ENCODE measurements around the gene FRMD4A. TPM values are rescaled to one million over a fixed set of nuclear protein-coding genes. Genes with fewer than 3 reads are reported as not detected.

Gene FRMD4A
- total RNA-seq, 1 experiment from 2014 or later = 17.1 TPM

- Histone ChIP-seq H3K27ac (no peak overlapping the region), H3K4me1 (peaks cover 21% of the 10 kb centered on the region), H3K4me3 (no peak overlapping the region)
Measured at GRCh38 chr10:13705526-13706174, 625.1 kb downstream of the FRMD4A start.

GRCh38 chr10:13704964-13705363 is 625.8 kb downstream of the FRMD4A start:
- no peak overlapping the region for H3K27ac ChIP-seq
- H3K4me3 ChIP-seq = no peak overlapping the region
- H3K4me1 ChIP-seq = peaks cover 21% of the 10 kb centered on the region
- no peaks in the 10 kb centered on the region for H3K9me3 ChIP-seq (replicated peaks)
- no peak for DNase-seq
- no peaks in the 10 kb centered on the region for H3K27me3 ChIP-seq
- H3K36me3 ChIP-seq = no peaks in the 10 kb centered on the region

More at GRCh38 chr10:13705526-13706174, 625.1 kb downstream of the FRMD4A start:
- Histone ChIP-seq H3K9me3 (replicated peaks) (no peaks in the 10 kb centered on the region), H3K36me3 (no peaks in the 10 kb centered on the region), H3K27me3 (no peaks in the 10 kb centered on the region)
- DNase-seq = no peak

GRCh38 chr10:13703997-13704536 is 626.7 kb downstream of the FRMD4A start:
- H3K36me3 ChIP-seq = no peaks in the 10 kb centered on the region
- H3K4me1 ChIP-seq = peaks cover 20% of the 10 kb centered on the region
- H3K27ac ChIP-seq = no peak overlapping the region
- no peaks in the 10 kb centered on the region for H3K27me3 ChIP-seq
- no peak overlapping the region for H3K4me3 ChIP-seq
- no peaks in the 10 kb centered on the region for H3K9me3 ChIP-seq (replicated peaks)
- no peak for DNase-seq

GRCh38 chr10:13703101-13703818 is 627.5 kb downstream of the FRMD4A start:
- Histone ChIP-seq H3K4me3 (no peak overlapping the region), H3K27me3 (no peaks in the 10 kb centered on the region), H3K9me3 (replicated peaks) (no peaks in the 10 kb centered on the region), H3K27ac (no peak overlapping the region), H3K4me1 (peaks cover 13% of the 10 kb centered on the region), H3K36me3 (no peaks in the 10 kb centered on the region)
- DNase-seq = no peak

GRCh38 chr10:13701157-13701919 is 629.4 kb downstream of the FRMD4A start:
- H3K4me3 ChIP-seq = no peak overlapping the region

GRCh38 chr10:13700473-13701144 is 630.1 kb downstream of the FRMD4A start:
- H3K27ac ChIP-seq = no peak overlapping the region
- no peaks in the 10 kb centered on the region for H3K27me3 ChIP-seq
- no peaks in the 10 kb centered on the region for H3K9me3 ChIP-seq (replicated peaks)
- DNase-seq = no peak
- H3K4me1 ChIP-seq = peaks cover 11% of the 10 kb centered on the region
- H3K4me3 ChIP-seq = no peak overlapping the region
- no peaks in the 10 kb centered on the region for H3K36me3 ChIP-seq

More at GRCh38 chr10:13701157-13701919, 629.4 kb downstream of the FRMD4A start:
- peak in 1 of 2 experiments; percentile 27 for DNase-seq
- Histone ChIP-seq H3K27ac (no peak overlapping the region), H3K9me3 (replicated peaks) (no peaks in the 10 kb centered on the region), H3K4me1 (peaks cover 11% of the 10 kb centered on the region), H3K36me3 (no peaks in the 10 kb centered on the region), H3K27me3 (no peaks in the 10 kb centered on the region)

- Histone ChIP-seq H3K27ac (no peak overlapping the region), H3K36me3 (no peaks in the 10 kb centered on the region), H3K27me3 (no peaks in the 10 kb centered on the region), H3K4me3 (no peak overlapping the region), H3K4me1 (peaks cover 11% of the 10 kb centered on the region), H3K9me3 (replicated peaks) (no peaks in the 10 kb centered on the region)
- DNase-seq = no peak
Measured at GRCh38 chr10:13699216-13699615, 631.5 kb downstream of the FRMD4A start.

GRCh38 chr10:13698217-13698616 is 632.5 kb downstream of the FRMD4A start:
- Histone ChIP-seq H3K27me3 (no peaks in the 10 kb centered on the region), H3K9me3 (replicated peaks) (no peaks in the 10 kb centered on the region), H3K36me3 (no peaks in the 10 kb centered on the region), H3K27ac (no peak overlapping the region), H3K4me1 (peaks cover 11% of the 10 kb centered on the region), H3K4me3 (no peak overlapping the region)
- no peak for DNase-seq

GRCh38 chr10:13696071-13696470 is 634.7 kb downstream of the FRMD4A start:
- no peaks in the 10 kb centered on the region for H3K36me3 ChIP-seq

GRCh38 chr10:13695588-13695987 is 635.1 kb downstream of the FRMD4A start:
- Histone ChIP-seq H3K27ac (no peak overlapping the region), H3K27me3 (no peaks in the 10 kb centered on the region), H3K4me3 (no peak overlapping the region), H3K36me3 (no peaks in the 10 kb centered on the region), H3K4me1 (no peaks in the 10 kb centered on the region), H3K9me3 (replicated peaks) (no peaks in the 10 kb centered on the region)
- no peak for DNase-seq

More at GRCh38 chr10:13696071-13696470, 634.7 kb downstream of the FRMD4A start:
- H3K4me1 ChIP-seq = no peaks in the 10 kb centered on the region
- no peak overlapping the region for H3K4me3 ChIP-seq
- H3K27me3 ChIP-seq = no peaks in the 10 kb centered on the region
- DNase-seq = no peak
- H3K9me3 ChIP-seq (replicated peaks) = no peaks in the 10 kb centered on the region
- H3K27ac ChIP-seq = no peak overlapping the region

GRCh38 chr10:13693783-13694700 is 636.7 kb downstream of the FRMD4A start:
- DNase-seq = no peak
- Histone ChIP-seq H3K27ac (no peak overlapping the region), H3K36me3 (no peaks in the 10 kb centered on the region), H3K4me1 (no peaks in the 10 kb centered on the region), H3K27me3 (no peaks in the 10 kb centered on the region), H3K9me3 (replicated peaks) (no peaks in the 10 kb centered on the region), H3K4me3 (no peak overlapping the region)

- no peaks in the 10 kb centered on the region for H3K4me1 ChIP-seq
- no peaks in the 10 kb centered on the region for H3K9me3 ChIP-seq (replicated peaks)
- no peaks in the 10 kb centered on the region for H3K27me3 ChIP-seq
- H3K27ac ChIP-seq = no peak overlapping the region
- no peak for DNase-seq
- no peak overlapping the region for H3K4me3 ChIP-seq
- H3K36me3 ChIP-seq = no peaks in the 10 kb centered on the region
Measured at GRCh38 chr10:13690281-13690825, 640.4 kb downstream of the FRMD4A start.

GRCh38 chr10:13686331-13686752 is 644.4 kb downstream of the FRMD4A start:
- H3K9me3 ChIP-seq (replicated peaks) = no peaks in the 10 kb centered on the region
- no peak overlapping the region for H3K4me3 ChIP-seq
- no peak overlapping the region for H3K27ac ChIP-seq
- H3K27me3 ChIP-seq = no peaks in the 10 kb centered on the region
- DNase-seq = no peak
- H3K4me1 ChIP-seq = peaks cover 14% of the 10 kb centered on the region
- H3K36me3 ChIP-seq = no peaks in the 10 kb centered on the region
